GM10248 (cell line): ENCODE data around the gene PPP1R14C.

Experiments used
- CTCF ChIA-PET: fragments of 300-600 bp; sonication (Branson Sonifier 250); formaldehyde crosslinking; extraction: SDS; loops from one replicate; lab custom pipeline; 2021; ENCODE audit warnings: antibody characterized with exemption; lab: Yijun Ruan, JAX
- POLR2A ChIA-PET: fragments of 350-650 bp; sonication (Branson Sonifier 250); formaldehyde crosslinking; extraction: SDS; loops from one replicate; lab custom pipeline; 2020; ENCODE audit warnings: antibody characterized with exemption; lab: Yijun Ruan, JAX
- DNase-seq: peaks from one replicate; pipeline ENCODE4 v3.0.0; 2012; ENCODE audit errors: extremely low spot score
- CTCF ChIP-seq: IDR thresholded peaks from 2 replicates; pipeline ENCODE4 v1.5.1; 2012; ENCODE audit warnings: mild to moderate bottlenecking, low read depth; ENCODE audit errors: extremely low read depth, missing control alignments, control extremely low read depth

PPP1R14C gene

GRCh38 chr6:150150821-150151646, 8.2 kb downstream of the PPP1R14C start:
- POLR2A ChIA-PET: interaction anchor here (0.5 to 0.6 kb wide), 2 partner anchors 76 to 662 kb away, joined by 3 read pairs; no protein-coding TSS in a partner anchor
- DNase-seq: no peak
- CTCF ChIA-PET: interaction anchor here (1.1 kb wide), 1 partner anchor 16 kb away, joined by 3 read pairs; no protein-coding TSS in a partner anchor
- TF ChIP-seq CTCF: no peak

GRCh38 chr6:150152891-150153876, 10.3 kb downstream of the PPP1R14C start:
- no peak for TF ChIP-seq CTCF
- ChIA-PET CTCF (interaction anchor here (1.6 kb wide), 1 partner anchor 10 kb away, joined by 5 read pairs; no protein-coding TSS in a partner anchor), POLR2A (no interaction called here)
- no peak for DNase-seq

- no peak for DNase-seq
- POLR2A ChIA-PET: no interaction called here
- CTCF ChIA-PET: interaction anchor here (1.0 to 1.6 kb wide), 2 partner anchors 10 to 11 kb away, joined by 3 to 5 read pairs; no protein-coding TSS in a partner anchor
- no peak for TF ChIP-seq CTCF
These were observed 11.2 kb downstream of the PPP1R14C start for GRCh38 chr6:150153905-150154492.

DNA sequence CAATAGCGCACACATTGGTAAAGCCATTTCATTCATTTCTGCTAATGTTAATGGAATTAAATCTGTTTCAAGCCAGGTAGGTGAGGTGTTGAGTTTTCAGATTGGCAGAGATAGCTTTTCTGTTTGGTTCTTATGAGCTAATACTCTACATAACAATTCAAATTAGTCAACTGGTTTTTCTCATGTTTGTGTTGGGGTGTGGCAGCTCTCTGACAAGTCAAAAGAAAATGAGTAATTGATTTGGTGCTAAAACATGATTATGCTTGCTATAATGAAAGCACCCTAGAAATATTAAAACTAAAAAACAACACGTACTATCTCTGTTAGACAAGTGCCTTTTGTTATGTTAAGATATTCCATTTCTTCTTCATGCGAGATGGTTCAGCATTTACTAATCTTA, 13.6 kb downstream of the PPP1R14C start:
- ChIA-PET POLR2A (no interaction called here), CTCF (no interaction called here)
- DNase-seq: no peak
- no peak for TF ChIP-seq CTCF

- no peak for DNase-seq
- POLR2A ChIA-PET: no interaction called here
- no peak for TF ChIP-seq CTCF
- CTCF ChIA-PET: no interaction called here
These were observed 14.2 kb downstream of the PPP1R14C start for GRCh38 chr6:150157081-150157480.

- ChIA-PET CTCF (no interaction called here), POLR2A (no interaction called here)
- no peak for TF ChIP-seq CTCF
- no peak for DNase-seq
These were observed 16.9 kb downstream of the PPP1R14C start for GRCh38 chr6:150159757-150160156.
